ENCODE measurements around the gene PTAR1. TPM values are rescaled to one million over a fixed set of nuclear protein-coding genes. Genes with fewer than 3 reads are reported as not detected.

PTAR1 gene
- total RNA-seq, 1 donor, result 66.6 TPM

GRCh38 chr9:69794356-69794755 is 34.5 kb upstream of the PTAR1 start:
- Histone ChIP-seq H3K4me1 (ENCODE audit: insufficient read depth, low read length) (no peaks in the 10 kb centered on the region), H3K9me3 (ENCODE audit: low read depth, low read length) (no peaks in the 10 kb centered on the region), H3K27me3 (ENCODE audit: insufficient read depth, low read length) (peaks cover 31% of the 10 kb centered on the region), H3K36me3 (ENCODE audit: insufficient read depth, low read length) (no peaks in the 10 kb centered on the region), H3K79me2 (ENCODE audit: insufficient read depth, low read length) (no peaks in the 10 kb centered on the region), H2AFZ (ENCODE audit: low read length) (no peak overlapping the region), H3K4me3 (ENCODE audit: insufficient read depth, low read length) (no peak overlapping the region), H4K20me1 (ENCODE audit: insufficient read depth, low read length) (no peaks in the 10 kb centered on the region), H3K27ac (ENCODE audit: low read depth, low read length) (no peak overlapping the region), H3K4me2 (ENCODE audit: insufficient read depth, low read length) (no peak overlapping the region)
- DNase-seq (ENCODE audit: insufficient read length, low spot score, missing footprints), result no peak
- TF ChIP-seq CTCF (IDR thresholded peaks at IDR 0.05; ENCODE audit: extremely low read depth, low read depth, low read length), result no peak

GRCh38 chr9:69785757-69786156 is 25.9 kb upstream of the PTAR1 start:
- Histone ChIP-seq H3K4me2 (ENCODE audit: insufficient read depth, low read length) (no peak overlapping the region), H3K27ac (ENCODE audit: low read depth, low read length) (no peak overlapping the region), H3K79me2 (ENCODE audit: insufficient read depth, low read length) (no peaks in the 10 kb centered on the region), H3K27me3 (ENCODE audit: insufficient read depth, low read length) (peaks cover 21% of the 10 kb centered on the region), H3K4me1 (ENCODE audit: insufficient read depth, low read length) (no peaks in the 10 kb centered on the region), H2AFZ (ENCODE audit: low read length) (no peak overlapping the region), H4K20me1 (ENCODE audit: insufficient read depth, low read length) (no peaks in the 10 kb centered on the region), H3K4me3 (ENCODE audit: insufficient read depth, low read length) (no peak overlapping the region), H3K9me3 (ENCODE audit: low read depth, low read length) (no peaks in the 10 kb centered on the region), H3K36me3 (ENCODE audit: insufficient read depth, low read length) (no peaks in the 10 kb centered on the region)
- DNase-seq (ENCODE audit: insufficient read length, low spot score, missing footprints), result no peak
- TF ChIP-seq CTCF (IDR thresholded peaks at IDR 0.05; ENCODE audit: extremely low read depth, low read depth, low read length), result peak; percentile 47

GRCh38 chr9:69773258-69773657 is 13.4 kb upstream of the PTAR1 start:
- H2AFZ ChIP-seq (ENCODE audit: low read length), result no peak overlapping the region
- no peaks in the 10 kb centered on the region for H3K27me3 ChIP-seq (ENCODE audit: insufficient read depth, low read length)
- no peaks in the 10 kb centered on the region for H3K9me3 ChIP-seq (ENCODE audit: low read depth, low read length)
- no peak overlapping the region for H3K4me2 ChIP-seq (ENCODE audit: insufficient read depth, low read length)
- no peak for TF ChIP-seq CTCF (IDR thresholded peaks at IDR 0.05; ENCODE audit: extremely low read depth, low read depth, low read length)
- no peak overlapping the region for H3K27ac ChIP-seq (ENCODE audit: low read depth, low read length)
- H3K79me2 ChIP-seq (ENCODE audit: insufficient read depth, low read length), result no peaks in the 10 kb centered on the region
- H3K4me1 ChIP-seq (ENCODE audit: insufficient read depth, low read length), result peaks cover 23% of the 10 kb centered on the region
- DNase-seq (ENCODE audit: insufficient read length, low spot score, missing footprints), result no peak
- no peak overlapping the region for H3K4me3 ChIP-seq (ENCODE audit: insufficient read depth, low read length)
- no peaks in the 10 kb centered on the region for H3K36me3 ChIP-seq (ENCODE audit: insufficient read depth, low read length)
- no peaks in the 10 kb centered on the region for H4K20me1 ChIP-seq (ENCODE audit: insufficient read depth, low read length)

- peak; percentile 54 for DNase-seq (ENCODE audit: insufficient read length, low spot score, missing footprints)
- no peak overlapping the region for H3K4me3 ChIP-seq (ENCODE audit: insufficient read depth, low read length)
- no peaks in the 10 kb centered on the region for H3K36me3 ChIP-seq (ENCODE audit: insufficient read depth, low read length)
- peak overlapping the region; percentile 6 for H3K4me2 ChIP-seq (ENCODE audit: insufficient read depth, low read length)
- H3K27me3 ChIP-seq (ENCODE audit: insufficient read depth, low read length), result no peaks in the 10 kb centered on the region
- no peaks in the 10 kb centered on the region for H3K9me3 ChIP-seq (ENCODE audit: low read depth, low read length)
- H3K4me1 ChIP-seq (ENCODE audit: insufficient read depth, low read length), result peaks cover 29% of the 10 kb centered on the region
- H4K20me1 ChIP-seq (ENCODE audit: insufficient read depth, low read length), result no peaks in the 10 kb centered on the region
- peak overlapping the region; percentile 71 for H3K27ac ChIP-seq (ENCODE audit: low read depth, low read length)
- TF ChIP-seq CTCF (IDR thresholded peaks at IDR 0.05; ENCODE audit: extremely low read depth, low read depth, low read length), result no peak
- no peaks in the 10 kb centered on the region for H3K79me2 ChIP-seq (ENCODE audit: insufficient read depth, low read length)
- H2AFZ ChIP-seq (ENCODE audit: low read length), result no peak overlapping the region
Observed at GRCh38 chr9:69771775-69772418, 12.1 kb upstream of the PTAR1 start.
